ENCODE results near the gene HNRNPU.

The HNRNPU gene

DNA sequence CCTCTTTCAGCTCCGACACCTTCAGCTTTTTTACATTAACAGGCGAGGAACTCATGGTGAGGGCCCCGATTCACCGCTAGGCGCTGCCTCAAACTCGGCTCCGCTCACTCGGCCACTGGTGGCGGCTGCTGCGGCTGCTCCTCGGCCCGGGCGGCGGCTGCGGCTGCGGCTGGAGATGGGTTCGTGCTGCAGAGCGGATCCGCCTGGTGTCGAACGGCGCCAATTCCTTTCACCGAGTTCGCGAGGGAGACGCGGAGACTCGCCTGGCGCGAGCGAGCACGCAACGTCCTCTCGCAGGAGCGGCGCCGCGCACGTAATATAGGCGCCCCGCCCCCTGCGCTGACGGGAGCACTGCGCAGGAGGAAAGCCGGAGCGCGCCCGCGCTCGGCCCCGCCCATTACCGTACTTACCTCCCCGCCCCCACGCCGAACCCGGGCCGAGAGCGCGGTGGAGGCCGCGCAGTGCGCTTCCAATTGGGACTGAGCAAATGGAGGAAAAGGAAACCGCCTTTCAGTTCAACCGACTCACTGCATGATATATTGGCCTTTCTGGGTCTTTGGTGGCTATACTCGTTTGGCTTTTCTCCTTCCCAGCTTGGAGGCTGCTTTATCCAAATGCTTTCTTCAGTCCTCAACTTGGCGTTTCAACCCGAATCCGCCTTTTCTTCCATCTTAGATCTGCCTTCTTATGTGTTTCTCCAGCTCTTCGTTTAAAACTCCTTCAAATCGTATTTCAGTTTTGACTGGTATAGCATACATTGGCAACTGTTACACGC lies at the start of gene HNRNPU:
HNRNPU (minus strand) TSS at position 291 of the 775 bp plus-strand sequence; CDS start at position 55, 236 bp downstream.
- DNase-seq: peak; percentile 94 to 98

DNA sequence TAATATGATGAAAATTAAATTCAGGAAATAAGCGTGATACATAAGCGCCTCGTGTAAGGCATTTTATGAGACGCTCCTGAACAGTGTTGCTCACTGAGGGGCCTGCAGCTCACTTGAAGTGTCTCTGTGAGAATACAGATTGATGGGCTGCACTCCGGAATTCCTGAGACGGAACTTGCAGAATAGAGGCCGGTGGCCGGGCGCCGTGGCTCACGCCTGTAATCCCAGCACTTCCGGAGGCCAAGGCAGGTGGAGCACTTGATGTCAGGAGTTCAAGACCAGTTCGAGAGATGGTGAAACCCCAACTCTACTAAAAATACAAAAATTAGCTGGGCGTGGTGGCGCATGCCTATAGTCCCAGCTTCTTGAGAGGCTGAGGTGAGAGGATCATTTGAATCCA lies 49.5 kb upstream of the HNRNPU start:
- no peak for DNase-seq

DNA sequence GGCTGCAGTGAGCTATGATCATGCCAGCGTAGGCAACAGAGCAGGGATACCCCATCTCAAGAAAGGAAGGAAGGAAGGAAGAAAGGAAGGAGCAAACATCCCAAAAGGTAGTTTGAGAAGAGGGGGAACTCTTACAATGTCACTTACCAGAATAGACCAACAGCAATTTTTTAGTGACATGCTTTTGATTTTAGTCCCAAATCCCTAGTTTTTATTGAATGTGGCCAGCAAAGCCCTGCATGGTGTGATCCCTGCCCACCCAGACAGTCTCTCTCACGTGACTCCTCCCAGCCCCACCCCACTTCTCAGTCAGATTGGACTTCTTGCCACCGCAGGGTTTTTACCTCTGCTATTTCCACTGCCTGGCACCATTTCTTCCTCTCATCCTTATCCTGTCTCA lies 39.8 kb upstream of the HNRNPU start:
- no peak for DNase-seq

DNA sequence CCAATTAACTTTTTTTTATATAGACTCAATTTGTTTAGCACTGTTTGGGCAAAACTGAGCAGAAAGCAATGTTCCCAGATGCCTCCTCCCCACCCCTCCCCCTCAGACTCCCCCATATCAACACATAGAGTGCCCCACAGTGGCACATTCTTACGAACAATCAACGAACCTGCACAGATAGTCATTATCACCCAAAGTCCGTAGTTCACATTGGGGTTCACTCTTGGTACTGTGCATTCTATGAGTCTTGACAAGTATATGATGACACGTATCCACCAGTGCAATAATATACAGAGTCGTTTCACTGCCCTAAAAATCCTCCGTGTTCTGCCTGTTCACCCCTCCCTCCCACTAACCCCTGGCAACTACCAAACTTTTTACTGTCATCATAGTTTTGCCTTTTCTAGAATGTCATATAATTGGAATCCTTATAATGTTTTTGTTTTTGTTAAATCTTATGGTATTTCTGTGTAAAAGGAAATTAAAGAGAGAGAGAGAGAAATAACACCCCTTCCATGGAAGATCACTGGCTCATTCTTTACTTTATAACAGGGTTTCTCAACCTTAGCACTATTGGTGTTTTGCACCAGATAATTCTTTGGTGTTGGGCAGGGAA lies 37.2 kb upstream of the HNRNPU start:
- no peak for DNase-seq

DNA sequence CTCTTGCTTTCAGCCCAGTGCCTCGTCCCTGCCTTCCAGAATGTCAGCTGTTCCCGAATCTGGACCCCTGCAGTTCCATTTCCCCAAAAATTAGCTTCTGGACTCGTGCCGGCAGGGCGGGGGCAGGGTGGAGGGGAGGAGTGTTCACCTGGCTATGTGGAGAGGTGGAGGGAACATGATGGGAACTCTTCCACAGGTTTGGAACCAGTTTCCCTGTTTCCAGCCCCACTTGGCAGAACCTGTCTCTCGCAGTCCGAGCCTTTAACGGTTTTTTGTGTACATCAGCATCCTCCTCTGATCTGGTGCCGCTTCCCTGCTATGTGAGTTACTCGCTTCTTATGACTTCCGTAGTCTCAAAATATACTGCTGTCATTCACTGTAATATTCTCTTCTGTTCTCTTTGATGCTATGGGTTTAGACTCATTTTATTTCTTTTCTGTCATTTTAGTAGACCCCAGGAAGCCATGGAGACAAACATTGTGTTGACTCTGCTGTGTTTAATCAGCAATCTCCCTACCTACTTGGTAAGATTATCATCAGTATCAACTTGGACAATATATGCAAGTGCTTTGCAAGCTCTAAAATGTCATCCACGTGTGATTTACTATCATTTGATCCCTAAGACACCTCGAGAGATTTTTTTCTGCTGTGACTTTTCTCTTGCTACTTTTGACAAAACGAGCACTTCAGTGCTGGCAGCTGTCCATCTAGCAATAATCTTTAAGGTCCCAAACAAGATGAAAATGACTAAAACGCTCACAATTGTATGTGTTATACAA lies 33.3 kb upstream of the HNRNPU start:
- no peak for DNase-seq

DNA sequence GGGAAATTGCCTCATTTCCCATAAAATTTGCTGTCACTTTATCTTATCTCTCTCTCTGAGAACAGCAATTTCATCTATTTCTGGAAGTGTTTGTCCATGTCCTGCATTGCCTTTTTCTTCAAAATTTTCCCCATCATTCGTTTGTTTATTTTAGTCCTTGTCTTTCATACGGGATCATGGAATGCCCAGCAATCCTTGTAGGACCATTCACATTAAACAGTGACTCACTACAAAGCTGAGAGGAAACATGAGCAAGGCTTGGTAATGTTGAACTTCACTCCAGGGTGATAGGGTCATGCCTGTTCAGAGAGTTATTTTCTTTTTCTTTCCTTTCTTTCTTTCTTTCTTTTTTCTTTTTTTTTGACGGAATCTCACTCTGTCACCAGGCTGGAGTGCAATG lies 32.2 kb upstream of the HNRNPU start:
- no peak for DNase-seq

DNA sequence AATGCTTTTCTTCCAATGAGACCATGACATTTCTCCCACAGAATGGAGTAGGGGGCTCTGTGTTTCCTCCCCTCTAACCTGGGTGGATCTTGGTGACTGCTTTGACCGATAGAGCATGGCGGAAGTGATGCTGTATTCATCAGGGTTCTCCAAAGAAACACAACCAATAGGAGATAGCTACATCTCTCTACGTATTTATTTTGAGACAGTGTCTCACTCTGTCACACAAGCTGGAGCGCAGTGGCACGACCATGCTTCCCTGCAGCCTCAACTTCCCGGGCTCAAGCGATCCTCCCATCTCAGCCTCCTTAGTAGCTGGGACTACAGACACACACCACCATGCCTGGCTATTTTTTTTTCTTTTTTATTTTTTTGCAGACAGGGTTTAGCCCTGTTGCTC lies 29.5 kb upstream of the HNRNPU start:
- no peak for DNase-seq

DNA sequence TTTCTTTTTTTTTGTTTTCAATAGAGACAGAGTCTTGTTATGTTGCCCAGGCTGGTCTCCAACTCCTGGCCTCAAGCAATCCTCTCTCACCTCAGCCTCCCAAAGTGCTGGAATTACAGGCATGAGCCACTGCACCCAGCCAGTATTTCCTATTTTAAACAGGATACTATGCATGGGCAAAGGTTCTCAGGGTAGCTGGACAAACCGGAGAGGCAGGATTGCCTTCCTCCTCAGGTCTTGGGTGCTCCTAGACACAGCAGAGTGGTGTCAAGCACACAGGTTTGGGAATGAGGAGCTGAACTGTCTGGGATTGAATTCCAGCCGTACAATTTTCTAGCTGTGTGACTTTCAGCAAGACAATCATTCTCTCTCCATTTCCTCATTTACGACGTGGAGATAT lies 22.9 kb upstream of the HNRNPU start:
- DNase-seq: no peak

DNA sequence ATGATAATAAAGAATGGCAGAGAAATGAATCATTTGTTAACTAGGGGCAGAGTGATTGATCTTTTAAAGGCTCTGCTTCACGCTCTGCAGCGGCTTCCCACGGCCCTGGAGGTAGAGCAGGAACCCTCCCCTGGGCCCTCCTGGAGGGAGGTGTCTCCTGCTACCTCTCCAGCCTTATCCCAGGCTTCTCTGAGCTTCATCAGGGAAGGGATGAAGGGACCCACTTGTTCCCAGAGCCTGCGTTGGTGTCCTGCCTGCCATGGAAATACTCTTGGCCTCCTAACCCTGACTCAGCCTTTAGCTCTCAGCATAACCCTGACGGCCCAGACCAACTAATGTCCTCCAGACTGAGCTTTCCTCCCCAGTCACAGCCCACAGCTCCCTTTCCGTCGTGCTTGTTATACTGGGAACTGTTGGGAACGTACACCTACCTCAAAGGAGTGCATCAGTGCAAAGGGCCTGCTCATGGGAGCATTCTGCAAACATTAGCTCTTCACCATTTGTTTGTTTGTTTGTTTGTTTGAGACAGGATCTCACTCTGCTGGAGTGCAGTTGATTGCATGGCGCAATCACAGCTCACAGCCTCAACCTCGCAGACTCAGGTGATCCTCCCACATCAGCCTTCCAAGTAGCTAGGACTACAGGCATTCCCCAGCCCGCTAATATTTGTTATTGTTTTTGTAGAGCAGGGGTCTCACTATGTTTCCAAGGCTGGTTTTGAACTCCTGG lies 17.4 kb upstream of the HNRNPU start:
- no peak for DNase-seq

DNA sequence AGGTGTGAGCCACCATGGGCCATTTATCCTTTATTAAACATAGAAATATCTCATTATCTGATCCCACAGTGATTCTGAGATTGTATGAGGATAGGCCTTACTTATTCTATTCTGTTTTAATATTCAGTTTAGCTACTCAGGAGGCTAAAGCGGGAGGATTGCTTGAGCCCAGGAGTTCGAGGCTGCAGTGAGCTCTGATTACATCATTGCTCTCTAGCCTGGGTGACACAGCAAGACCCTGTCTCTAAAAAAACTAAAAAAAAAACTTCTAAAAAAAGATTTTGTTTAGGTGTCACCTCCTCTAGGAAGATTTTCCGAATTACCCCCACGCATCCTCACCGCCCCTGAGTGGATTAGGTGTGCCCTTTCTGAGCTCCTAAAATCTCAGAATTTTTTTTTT lies 14.3 kb upstream of the HNRNPU start:
- no peak for DNase-seq

DNA sequence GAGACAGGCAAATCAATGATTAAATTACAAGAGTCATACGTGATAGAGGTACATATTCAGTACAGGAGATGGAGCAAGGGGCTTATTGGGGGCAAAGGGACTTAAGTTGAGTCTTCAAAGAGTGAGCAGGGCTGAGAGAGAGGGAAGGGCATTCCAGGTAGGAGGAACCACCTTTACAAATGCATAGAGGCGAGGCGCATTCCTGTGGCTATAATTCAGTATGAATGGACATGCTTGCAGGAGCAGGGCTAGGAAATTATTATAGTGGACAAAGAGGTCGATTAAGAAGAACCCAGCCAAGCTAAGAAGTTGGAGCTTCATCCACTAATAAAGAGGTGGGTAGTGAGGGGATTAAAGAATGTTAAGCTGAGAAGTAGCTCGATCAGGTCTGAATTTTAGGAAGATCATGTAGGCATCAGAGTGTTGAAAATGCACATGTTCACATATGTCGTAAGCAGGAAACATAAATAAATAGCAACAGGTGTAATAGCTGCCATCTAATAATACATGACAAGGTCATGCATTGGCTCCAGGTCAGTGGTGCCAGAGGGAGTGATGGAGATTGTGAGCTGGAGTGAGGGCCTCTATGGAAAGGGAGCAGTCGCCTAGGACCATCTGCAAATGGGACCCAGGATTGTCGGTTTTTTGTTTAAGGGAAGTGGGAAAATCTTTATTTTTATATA lies 12.0 kb upstream of the HNRNPU start:
- no peak for DNase-seq

DNA sequence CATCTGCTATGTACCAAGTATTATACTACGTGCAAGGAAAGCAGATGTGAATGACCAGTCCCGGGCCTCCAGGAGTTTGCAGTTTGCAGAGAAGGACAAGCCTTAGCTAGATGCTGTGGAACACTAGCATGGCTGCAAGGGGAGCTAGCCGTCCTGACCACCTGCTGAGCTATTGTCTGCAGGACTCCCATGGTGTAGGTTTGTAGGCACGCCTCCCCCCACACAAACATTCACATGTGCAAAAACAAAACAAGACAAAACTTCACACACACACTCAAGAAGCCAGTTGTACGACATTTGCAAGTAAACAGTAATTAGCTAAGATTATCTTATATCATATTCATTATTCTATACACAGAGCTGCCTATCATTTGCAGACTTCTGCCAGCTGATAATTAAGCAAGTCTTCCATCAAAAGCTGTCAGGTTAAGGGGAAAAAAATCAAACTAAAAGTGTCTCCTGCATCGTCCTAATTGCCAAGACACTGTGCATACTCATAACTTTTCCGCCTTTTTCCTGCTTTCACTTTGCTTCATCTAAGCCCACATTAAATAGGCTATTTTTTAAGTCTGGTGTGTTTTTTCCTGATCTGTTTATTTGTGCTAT lies 10.7 kb upstream of the HNRNPU start:
- DNase-seq: no peak

DNA sequence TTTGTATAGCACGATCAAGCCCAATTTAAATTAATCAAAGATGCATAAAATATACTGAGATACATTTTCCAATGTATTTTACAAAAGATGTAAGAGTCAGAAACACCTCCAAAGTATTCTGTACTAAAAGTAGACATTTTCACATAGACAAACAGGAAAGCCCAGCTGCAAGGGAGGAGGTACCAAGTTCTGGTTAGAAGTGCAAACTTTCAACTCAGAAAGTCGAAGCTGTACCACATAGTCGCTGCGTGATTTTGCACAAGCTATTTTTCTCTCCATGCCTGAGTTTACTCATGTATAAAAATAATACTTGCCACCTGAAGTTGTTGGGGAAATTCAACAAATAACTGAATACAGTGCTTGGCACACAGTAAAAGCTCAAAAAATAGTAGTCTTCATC lies 5.6 kb upstream of the HNRNPU start:
- DNase-seq: no peak

DNA sequence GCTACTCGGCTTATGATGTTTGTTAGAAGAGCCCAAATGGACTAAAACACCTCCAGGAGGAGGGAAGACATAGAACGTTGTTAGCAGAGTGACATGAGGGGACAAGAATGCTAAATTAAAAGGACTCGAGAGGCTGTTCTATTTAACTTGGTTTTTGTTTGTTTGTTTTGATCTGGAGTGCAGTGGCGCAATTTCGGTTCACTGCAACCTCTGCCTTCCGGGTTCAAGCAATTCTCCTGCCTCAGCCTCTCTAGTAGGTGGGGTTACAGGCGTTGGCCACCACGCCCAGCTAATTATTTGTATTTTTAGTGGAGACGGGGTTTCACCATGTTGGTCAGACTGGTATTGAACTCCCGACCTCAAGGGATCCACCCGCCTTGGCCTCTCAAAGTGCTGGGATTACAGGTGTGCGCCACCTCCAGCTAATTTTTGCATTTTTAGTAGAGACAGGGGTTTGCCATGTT lies 5.1 kb upstream of the HNRNPU start:
- no peak for DNase-seq

DNA sequence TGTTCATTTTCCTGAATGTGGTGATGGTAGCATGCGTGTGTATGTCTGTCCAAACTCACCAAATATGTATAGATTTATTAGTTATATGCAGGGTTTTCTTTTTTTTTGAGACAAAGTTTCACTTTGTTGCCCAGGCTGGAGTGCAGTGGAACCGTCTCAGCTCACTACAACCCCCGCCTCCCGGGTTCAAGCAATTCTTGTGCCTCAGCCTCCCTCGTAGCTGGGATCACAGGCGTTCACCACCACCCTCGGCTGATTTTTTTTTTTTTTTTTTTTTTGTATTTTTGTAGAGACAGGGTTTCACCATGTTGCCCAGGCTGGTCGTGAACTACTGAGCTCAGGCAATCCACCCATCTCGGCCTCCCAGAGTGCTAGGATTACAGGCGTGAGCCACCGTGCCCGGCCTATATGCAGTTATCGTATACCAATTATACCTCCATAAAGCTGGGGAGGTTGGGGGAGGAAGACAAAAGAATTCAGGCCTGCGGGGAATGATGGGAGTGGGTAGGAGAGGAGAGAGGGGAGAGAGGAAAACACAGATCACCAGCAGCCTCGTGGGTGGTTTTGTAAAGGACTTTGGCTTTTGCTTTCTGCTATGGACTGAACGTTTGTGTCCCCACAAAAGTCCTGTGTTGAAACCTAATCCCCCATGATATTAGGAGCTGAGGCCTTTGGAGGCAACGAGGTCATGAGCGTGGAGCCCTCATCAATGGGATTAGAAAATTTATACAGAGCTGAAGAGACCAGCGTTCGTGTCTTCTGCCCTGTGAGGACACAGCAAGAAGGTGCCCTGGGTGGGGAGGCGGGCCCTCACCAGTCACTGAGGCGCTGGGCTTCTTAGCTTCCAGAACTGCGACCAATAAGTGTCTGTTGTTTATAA lies 4.4 kb upstream of the HNRNPU start:
- no peak for DNase-seq

DNA sequence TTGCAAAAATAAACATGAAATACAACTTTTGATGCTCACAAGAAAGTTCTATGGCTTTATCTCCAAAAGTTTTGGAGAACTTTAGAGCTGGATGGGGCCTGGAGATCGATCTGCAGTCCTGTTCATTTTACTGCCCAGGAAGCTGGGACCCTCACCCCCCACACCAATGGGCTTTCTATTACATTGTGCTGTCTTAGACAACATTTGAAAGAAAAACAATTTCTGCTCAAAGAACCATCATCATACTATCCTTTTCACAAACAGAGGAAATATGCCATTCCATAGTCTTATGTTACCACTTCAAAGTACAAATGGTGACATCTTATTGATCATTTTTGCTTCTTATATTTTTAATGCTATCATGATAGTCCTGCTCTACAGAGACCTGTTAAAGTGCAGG lies 2.0 kb upstream of the HNRNPU start:
- DNase-seq: no peak

DNA sequence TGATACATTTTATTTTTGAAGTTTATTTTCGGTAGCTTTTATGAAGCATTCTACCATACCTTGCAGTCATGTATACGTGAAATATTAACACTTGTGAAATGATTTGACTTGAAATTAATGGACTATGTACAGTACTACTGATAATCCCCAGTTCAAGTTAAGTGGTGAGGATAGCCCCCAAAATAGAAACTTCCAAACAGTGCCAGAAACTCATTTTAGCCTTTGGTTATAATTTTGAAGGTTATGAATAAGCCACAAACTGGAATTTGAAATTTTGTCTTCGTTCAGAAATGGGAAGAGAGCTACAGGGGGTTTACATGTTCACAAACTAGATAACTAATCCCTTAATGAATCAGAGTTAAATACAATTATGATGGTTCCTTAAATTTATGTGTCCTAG lies 1.5 kb upstream of the HNRNPU start:
- DNase-seq: no peak

DNA sequence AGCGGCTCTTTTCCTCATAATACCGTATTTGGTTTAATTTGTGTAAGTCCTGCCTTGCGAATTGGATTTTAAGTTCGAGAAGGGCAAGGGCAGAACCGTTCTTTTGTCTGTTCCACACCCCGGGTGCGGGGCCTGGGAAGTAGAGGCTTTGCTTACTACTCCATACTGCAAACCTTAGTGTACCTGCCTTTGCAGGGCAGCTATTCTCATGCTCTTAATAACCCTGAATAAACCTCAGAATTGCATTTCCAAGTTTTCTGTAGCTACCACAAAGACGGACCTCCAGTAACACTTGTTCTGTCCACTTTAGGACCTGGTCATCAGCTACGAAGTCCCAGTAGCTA lies 657 bp upstream of the HNRNPU start:
- peak in 1 of 2 experiments; percentile 52 for DNase-seq

DNA sequence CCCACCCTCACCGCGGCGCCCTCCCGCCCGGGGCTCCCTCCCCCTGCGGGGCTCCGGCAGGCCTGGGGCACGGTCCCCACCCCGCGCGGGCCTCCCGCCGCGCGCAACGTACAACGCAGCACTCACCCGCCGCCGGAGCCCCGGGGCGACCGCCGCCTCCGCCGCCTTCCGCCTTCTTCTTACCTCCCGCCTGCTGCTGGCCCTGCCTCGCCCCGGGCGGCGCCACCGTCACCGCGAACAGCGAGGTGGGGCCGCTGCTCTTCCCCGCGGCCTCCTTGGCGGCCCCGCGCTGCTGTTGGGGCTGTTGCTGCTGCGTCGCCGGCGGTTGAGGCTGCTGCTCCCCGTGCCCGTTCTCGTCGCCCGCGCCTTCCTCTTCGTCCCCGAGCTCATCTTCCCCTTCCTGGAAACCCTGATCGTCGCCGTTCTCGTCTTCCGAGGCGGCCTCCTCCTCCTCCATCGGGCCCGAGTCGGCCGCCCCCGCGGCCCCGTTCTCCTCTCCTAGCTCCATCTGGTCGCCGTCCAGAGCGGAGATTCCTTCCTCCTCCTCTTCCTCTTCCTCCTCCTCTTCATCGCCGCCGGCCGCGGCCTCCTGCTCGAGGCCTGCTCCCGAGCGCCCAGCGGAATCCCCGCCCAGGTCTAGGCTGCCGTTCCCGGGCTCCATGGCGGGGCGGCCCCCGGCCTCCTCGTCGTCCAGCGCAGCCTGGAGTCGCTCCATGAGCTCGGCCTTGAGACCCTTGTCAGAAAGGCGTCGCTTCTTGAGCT lies 671 bp downstream of the HNRNPU start:
- no peak for DNase-seq
